GM12878 (cell line): ENCODE data around the gene PLEKHA7.

Experiments
- POLR2AphosphoS5 ChIP-seq: IDR thresholded peaks from 2 replicates; pipeline ENCODE4 v1.6.1; 2011; ENCODE audit warnings: mild to moderate bottlenecking, low read length, inconsistent platforms
- TF ChIP-seq, protein P1 (sequence below), 3 experiments: IDR thresholded peaks in 2 of 3; conservative IDR thresholded peaks in 1 of 3; 2 replicates each; pipeline ENCODE4 v1.5.1; 2011; ENCODE audit warnings: low read depth in 3 of 3, low read length in 3 of 3, mild to moderate bottlenecking in 3 of 3, control low read depth in 2 of 3, moderate library complexity in 2 of 3, inconsistent platforms in 1 of 3, mixed read lengths in 1 of 3; ENCODE audit not compliant: control insufficient read depth in 2 of 3, insufficient read depth in 1 of 3; ENCODE audit errors: extremely low read depth in 1 of 3

GRCh38 chr11:16775614-16776283, 238.5 kb downstream of the PLEKHA7 start:
- TF ChIP-seq, protein P1, sequence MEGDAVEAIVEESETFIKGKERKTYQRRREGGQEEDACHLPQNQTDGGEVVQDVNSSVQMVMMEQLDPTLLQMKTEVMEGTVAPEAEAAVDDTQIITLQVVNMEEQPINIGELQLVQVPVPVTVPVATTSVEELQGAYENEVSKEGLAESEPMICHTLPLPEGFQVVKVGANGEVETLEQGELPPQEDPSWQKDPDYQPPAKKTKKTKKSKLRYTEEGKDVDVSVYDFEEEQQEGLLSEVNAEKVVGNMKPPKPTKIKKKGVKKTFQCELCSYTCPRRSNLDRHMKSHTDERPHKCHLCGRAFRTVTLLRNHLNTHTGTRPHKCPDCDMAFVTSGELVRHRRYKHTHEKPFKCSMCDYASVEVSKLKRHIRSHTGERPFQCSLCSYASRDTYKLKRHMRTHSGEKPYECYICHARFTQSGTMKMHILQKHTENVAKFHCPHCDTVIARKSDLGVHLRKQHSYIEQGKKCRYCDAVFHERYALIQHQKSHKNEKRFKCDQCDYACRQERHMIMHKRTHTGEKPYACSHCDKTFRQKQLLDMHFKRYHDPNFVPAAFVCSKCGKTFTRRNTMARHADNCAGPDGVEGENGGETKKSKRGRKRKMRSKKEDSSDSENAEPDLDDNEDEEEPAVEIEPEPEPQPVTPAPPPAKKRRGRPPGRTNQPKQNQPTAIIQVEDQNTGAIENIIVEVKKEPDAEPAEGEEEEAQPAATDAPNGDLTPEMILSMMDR (IDR thresholded peaks at IDR 0.05 in 2 of 3, conservative IDR thresholded peaks at IDR 0.05 in 1 of 3; ENCODE audit: control insufficient read depth in 2 of 3, extremely low read depth in 1 of 3, insufficient read depth in 1 of 3, low read depth in 3 of 3, low read length in 3 of 3), result no peak
- no peak for TF ChIP-seq POLR2AphosphoS5
